ENCODE results near the gene RNASEH2A. TPM values are rescaled to one million over a fixed set of nuclear protein-coding genes. Genes with fewer than 3 reads are reported as not detected.

Gene RNASEH2A
- total RNA-seq, 2 donors from 2014 or later: 3.1 to 4.0 TPM

DNA sequence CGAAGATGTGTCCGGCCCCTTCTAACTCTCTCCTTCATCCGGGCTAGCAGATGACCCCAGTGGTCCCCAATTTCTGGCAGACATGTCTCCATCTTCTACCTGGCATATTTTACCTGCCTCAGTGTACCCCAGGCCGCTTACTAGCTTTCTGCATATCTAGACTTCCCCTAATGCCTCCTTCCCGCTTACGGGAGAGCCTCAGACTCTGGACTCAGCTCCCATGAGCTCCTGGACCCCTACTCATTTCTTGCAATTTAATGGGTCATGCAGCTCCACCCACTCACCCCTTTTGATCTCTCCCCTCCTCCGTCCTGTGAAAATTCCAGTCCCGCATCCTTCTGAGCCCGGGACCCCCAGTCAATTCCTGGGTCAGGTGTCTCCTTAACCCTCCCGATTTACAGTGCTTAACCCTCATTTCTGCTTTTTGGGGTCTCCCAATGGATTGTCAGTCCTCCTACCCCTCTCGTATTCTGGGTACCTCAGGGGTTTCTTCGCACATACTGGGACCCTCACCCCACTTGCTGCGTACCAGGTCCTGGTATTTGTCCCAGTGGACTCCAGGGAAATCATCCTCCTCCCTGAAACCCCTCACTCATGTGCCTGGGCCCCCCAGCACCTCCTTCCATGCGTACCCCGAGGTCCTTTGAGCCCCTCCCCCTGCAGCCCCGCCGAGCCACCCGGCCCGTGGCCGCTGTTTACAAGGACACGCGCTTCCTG lies 15.6 kb upstream of the RNASEH2A start:
- Histone ChIP-seq H3K9me3 (no peaks in the 10 kb centered on the region), H3K27me3 (no peaks in the 10 kb centered on the region), H3K27ac (peak overlapping the region; percentile 96 to 99), H3K4me1 (peaks cover 0 to 53% of the 10 kb centered on the region in 2 donors), H3K36me3 (peaks cover 9% of the 10 kb centered on the region), H3K4me3 (peak overlapping the region; percentile 82 to 88)
- DNase-seq (ENCODE audit: low spot score): peak; percentile 53
- TF ChIP-seq CTCF (IDR thresholded peaks at IDR 0.05): no peak

DNA sequence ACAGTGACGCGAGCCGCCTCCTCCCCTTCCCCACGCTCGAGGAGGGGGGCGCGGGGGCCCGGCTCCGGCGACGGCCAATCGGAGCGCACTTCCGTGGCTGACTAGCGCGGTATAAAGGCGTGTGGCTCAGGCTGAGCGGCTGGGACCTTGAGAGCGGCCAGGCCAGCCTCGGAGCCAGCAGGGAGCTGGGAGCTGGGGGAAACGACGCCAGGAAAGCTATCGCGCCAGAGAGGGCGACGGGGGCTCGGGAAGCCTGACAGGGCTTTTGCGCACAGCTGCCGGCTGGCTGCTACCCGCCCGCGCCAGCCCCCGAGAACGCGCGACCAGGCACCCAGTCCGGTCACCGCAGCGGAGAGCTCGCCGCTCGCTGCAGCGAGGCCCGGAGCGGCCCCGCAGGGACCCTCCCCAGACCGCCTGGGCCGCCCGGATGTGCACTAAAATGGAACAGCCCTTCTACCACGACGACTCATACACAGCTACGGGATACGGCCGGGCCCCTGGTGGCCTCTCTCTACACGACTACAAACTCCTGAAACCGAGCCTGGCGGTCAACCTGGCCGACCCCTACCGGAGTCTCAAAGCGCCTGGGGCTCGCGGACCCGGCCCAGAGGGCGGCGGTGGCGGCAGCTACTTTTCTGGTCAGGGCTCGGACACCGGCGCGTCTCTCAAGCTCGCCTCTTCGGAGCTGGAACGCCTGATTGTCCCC lies 14.9 kb upstream of the RNASEH2A start, which contains the start of gene JUNB:
Gene JUNB (plus strand): TSS at position 142 of the 706 bp plus-strand sequence. CDS start 286 bp downstream, at position 428.
- peaks cover 0 to 53% of the 10 kb centered on the region in 2 donors for H3K4me1 ChIP-seq
- H3K27me3 ChIP-seq: no peaks in the 10 kb centered on the region
- peak within 1 kb of the TSS; percentile 96 to 99 for H3K27ac ChIP-seq
- peak in 1 of 2 donors; percentile 11 for TF ChIP-seq CTCF (IDR thresholded peaks at IDR 0.05)
- DNase-seq (ENCODE audit: low spot score): peak; percentile 98
- H3K36me3 ChIP-seq: peaks cover 9% of the 10 kb centered on the region
- H3K9me3 ChIP-seq: no peaks in the 10 kb centered on the region
- H3K4me3 ChIP-seq: peak within 1 kb of the TSS; percentile 82 to 88

- H3K36me3 ChIP-seq: peaks cover 9% of the 10 kb centered on the region
- no peaks in the 10 kb centered on the region for H3K9me3 ChIP-seq
- DNase-seq (ENCODE audit: low spot score): no peak
- H3K4me1 ChIP-seq: peaks cover 0 to 45% of the 10 kb centered on the region in 2 donors
- H3K27me3 ChIP-seq: no peaks in the 10 kb centered on the region
- no peak for TF ChIP-seq CTCF (IDR thresholded peaks at IDR 0.05)
- H3K27ac ChIP-seq: peak overlapping the region; percentile 96 to 99
- peak overlapping the region; percentile 82 to 88 for H3K4me3 ChIP-seq
Measured at GRCh38 chr19:12792051-12792852, 14.1 kb upstream of the RNASEH2A start.

GRCh38 chr19:12792853-12793289 lies 13.5 kb upstream of the RNASEH2A start:
- peaks cover 0 to 39% of the 10 kb centered on the region in 2 donors for H3K4me1 ChIP-seq
- TF ChIP-seq CTCF (IDR thresholded peaks at IDR 0.05): no peak

GRCh38 chr19:12793290-12794195 lies 12.8 kb upstream of the RNASEH2A start:
- Histone ChIP-seq H3K9me3 (no peaks in the 10 kb centered on the region), H3K27me3 (no peaks in the 10 kb centered on the region), H3K4me1 (peaks cover 0 to 32% of the 10 kb centered on the region in 2 donors), H3K27ac (peak overlapping the region; percentile 96 to 99), H3K36me3 (peaks cover 9% of the 10 kb centered on the region), H3K4me3 (peak overlapping the region; percentile 82 to 88)
- TF ChIP-seq CTCF (IDR thresholded peaks at IDR 0.05): peak in 1 of 2 donors; percentile 29
- peak; percentile 93 for DNase-seq (ENCODE audit: low spot score)

More at GRCh38 chr19:12792853-12793289, 13.5 kb upstream of the RNASEH2A start:
- peak overlapping the region; percentile 96 to 99 for H3K27ac ChIP-seq
- H3K4me3 ChIP-seq: peak overlapping the region; percentile 82 to 88
- no peaks in the 10 kb centered on the region for H3K9me3 ChIP-seq
- H3K36me3 ChIP-seq: peaks cover 9% of the 10 kb centered on the region
- no peak for DNase-seq (ENCODE audit: low spot score)
- H3K27me3 ChIP-seq: no peaks in the 10 kb centered on the region

Data from right atrium auricular region (tissue), 2 donors.